ENCODE data around the gene CLPTM1L.

- TF ChIP-seq, protein P1, sequence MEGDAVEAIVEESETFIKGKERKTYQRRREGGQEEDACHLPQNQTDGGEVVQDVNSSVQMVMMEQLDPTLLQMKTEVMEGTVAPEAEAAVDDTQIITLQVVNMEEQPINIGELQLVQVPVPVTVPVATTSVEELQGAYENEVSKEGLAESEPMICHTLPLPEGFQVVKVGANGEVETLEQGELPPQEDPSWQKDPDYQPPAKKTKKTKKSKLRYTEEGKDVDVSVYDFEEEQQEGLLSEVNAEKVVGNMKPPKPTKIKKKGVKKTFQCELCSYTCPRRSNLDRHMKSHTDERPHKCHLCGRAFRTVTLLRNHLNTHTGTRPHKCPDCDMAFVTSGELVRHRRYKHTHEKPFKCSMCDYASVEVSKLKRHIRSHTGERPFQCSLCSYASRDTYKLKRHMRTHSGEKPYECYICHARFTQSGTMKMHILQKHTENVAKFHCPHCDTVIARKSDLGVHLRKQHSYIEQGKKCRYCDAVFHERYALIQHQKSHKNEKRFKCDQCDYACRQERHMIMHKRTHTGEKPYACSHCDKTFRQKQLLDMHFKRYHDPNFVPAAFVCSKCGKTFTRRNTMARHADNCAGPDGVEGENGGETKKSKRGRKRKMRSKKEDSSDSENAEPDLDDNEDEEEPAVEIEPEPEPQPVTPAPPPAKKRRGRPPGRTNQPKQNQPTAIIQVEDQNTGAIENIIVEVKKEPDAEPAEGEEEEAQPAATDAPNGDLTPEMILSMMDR (IDR thresholded peaks at IDR 0.05): no peak
- TF ChIP-seq ZFX (IDR thresholded peaks at IDR 0.05; ENCODE audit: borderline replicate concordance): no peak
These were observed 12.2 kb upstream of the CLPTM1L start for GRCh38 chr5:1356873-1357787.
